Uterus (tissue), 2 donors: Measurements from ENCODE around the gene KRTAP5-2.

Experiments used
- POLR2A ChIP-seq, 2 donors: fragments of 450-650 bp; IDR thresholded peaks; one replicate each; pipeline ENCODE4 v1.6.1; 2016; ENCODE audit warnings: antibody characterized with exemption in 2 of 2, mild to moderate bottlenecking in 1 of 2, moderate library complexity in 1 of 2
- TF ChIP-seq, protein P1 (sequence below), 4 experiments: fragments of 200-600 bp in 2 of 4; fragments of 450-650 bp in 2 of 4; sonication (generic) in 2 of 4; IDR thresholded peaks; one replicate each; pipeline ENCODE4 v1.5.1; 2016 to 2019; ENCODE audit warnings: antibody characterized with exemption in 4 of 4, mild to moderate bottlenecking in 2 of 4, moderate library complexity in 1 of 4

- TF ChIP-seq, protein P1, sequence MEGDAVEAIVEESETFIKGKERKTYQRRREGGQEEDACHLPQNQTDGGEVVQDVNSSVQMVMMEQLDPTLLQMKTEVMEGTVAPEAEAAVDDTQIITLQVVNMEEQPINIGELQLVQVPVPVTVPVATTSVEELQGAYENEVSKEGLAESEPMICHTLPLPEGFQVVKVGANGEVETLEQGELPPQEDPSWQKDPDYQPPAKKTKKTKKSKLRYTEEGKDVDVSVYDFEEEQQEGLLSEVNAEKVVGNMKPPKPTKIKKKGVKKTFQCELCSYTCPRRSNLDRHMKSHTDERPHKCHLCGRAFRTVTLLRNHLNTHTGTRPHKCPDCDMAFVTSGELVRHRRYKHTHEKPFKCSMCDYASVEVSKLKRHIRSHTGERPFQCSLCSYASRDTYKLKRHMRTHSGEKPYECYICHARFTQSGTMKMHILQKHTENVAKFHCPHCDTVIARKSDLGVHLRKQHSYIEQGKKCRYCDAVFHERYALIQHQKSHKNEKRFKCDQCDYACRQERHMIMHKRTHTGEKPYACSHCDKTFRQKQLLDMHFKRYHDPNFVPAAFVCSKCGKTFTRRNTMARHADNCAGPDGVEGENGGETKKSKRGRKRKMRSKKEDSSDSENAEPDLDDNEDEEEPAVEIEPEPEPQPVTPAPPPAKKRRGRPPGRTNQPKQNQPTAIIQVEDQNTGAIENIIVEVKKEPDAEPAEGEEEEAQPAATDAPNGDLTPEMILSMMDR (IDR thresholded peaks at IDR 0.05), result no peak
- TF ChIP-seq POLR2A (IDR thresholded peaks at IDR 0.05), result no peak
These were observed 50.5 kb downstream of the KRTAP5-2 start for GRCh38 chr11:1547467-1548098.
